Pancreas (tissue), 10 donors: ENCODE results near the gene ANTXR1. TPM values are rescaled to one million over a fixed set of nuclear protein-coding genes. Genes with fewer than 3 reads are reported as not detected.

ENCODE experiments used
- ATAC-seq, 4 donors: fragments of 200-7000 bp; cut with Tn5 transposase; one replicate each; pipeline versions ENCODE4 v1.8.0 to v1.9.1; 2020; ENCODE audit warnings: mild to moderate bottlenecking in 4 of 4, moderate library complexity in 4 of 4
- DNase-seq, 6 donors: peaks; one replicate each; pipeline ENCODE4 v3.0.0-alpha.2; 2020
- FAIRE-seq: peaks from 2 replicates; lab custom pipeline; 2012; peaks lifted over from hg19 to GRCh38; lab: Jason Lieb, UNC
- H3K27ac ChIP-seq, 4 donors: fragments of 200-600 bp; sonication (generic); 1 replicate in 3 of 4; 2 replicates in 1 of 4; pipeline versions ENCODE4 v1.5.0 to v1.8.0; 2020
- H3K27me3 ChIP-seq, 4 donors: fragments of 200-600 bp; one replicate each; pipeline ENCODE4 v1.8.0; 2021
- H3K36me3 ChIP-seq, 3 donors: fragments of 200-600 bp; sonication (generic) in 1 of 3; one replicate each; pipeline versions ENCODE4 v1.5.0 to v1.8.0; 2020 to 2021
- H3K4me1 ChIP-seq, 3 donors: fragments of 200-600 bp; one replicate each; pipeline ENCODE4 v1.8.0; 2021
- H3K4me3 ChIP-seq, 4 donors: fragments of 200-600 bp; sonication (generic) in 2 of 4; one replicate each; pipeline versions ENCODE4 v1.5.0 to v1.8.0; 2020 to 2021
- H3K9me3 ChIP-seq, 4 donors: fragments of 200-600 bp; one replicate each; pipeline ENCODE4 v1.8.0; 2021
- WGBS, 2 donors: extraction: QIAGEN DNeasy Blood & Tissue Kit; methylation state at CpG; one replicate each; pipeline ENCODE4 v1.1.7; 2013; 5-methylcytosine and 5-hydroxymethylcytosine counted together
- intact Hi-C, 3 donors: fragments of 100-400 bp; cut with DNase I; formaldehyde crosslinking; loops; one replicate each; pipeline versions ENCODE4 v1.11.1 to v1.14.2; 2022
- polyA plus RNA-seq, 2 donors: library from polyadenylated mRNA; stranded (reverse); fragments of 200-250 nt; gene quantifications; one replicate each; pipeline ENCODE4 v1.2.3, GENCODE V29; 2013
- total RNA-seq, 6 donors: library from RNA; stranded (reverse); fragmentation: NEBNext Ultra II Directional in 4 of 6; extraction: Animal tissue kit (Norgen Biotek cat#: 25700) in 4 of 6; gene quantifications; one replicate each; pipeline versions ENCODE4 v1.2.1 to v1.2.4, GENCODE V29; 2021 to 2023
- TF ChIP-seq, protein P1 (sequence below), 4 donors: fragments of 200-600 bp; sonication (generic) in 3 of 4; IDR thresholded peaks; one replicate each; pipeline versions ENCODE4 v1.5.0 to v1.8.0; 2021; ENCODE audit warnings: antibody characterized with exemption in 4 of 4
- donor health status: healthy with polysubstance abuse.
- donor health status: DM: no; HTN: no; CAD: no; lungs with moderate emphysema.
- donor health status: DM: no; HTN: no; CAD: no.
- donor health status: control.
- donor health status: control.
- donor health status: Bipolar disorder and iron deficiency.
- donor health status: DM: yes; HTN: yes; CAD: no.
- donor health status: DM: no; HTN: no; CAD: no.
- donor health status: DM: no; HTN: no; CAD: no.
- donor health status: DM: yes; HTN: yes; CAD: no.

The ANTXR1 gene
- total and polyA plus RNA-seq, 8 donors, result 1.7 to 23.4 (median 2.5) TPM

DNA sequence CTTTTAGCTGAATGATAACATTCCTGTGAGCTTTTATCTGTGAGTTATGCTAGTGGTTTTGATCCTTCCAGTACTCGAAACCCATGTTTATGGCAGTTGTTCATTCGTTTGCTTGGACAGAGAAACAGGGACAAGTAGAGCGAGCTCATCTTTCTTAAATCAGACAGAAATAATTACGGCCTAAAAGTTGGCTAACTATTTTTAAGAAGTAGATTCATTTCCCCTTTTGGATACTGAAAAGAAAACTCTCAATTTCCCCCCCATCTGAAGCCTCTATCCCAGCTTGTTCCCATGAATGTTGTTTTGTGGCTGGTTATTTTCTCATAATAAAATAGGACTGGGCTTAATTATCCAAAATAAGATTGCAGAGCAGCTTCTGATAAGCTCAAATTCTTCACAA is 67.1 kb downstream of the ANTXR1 start:
- TF ChIP-seq, protein P1, sequence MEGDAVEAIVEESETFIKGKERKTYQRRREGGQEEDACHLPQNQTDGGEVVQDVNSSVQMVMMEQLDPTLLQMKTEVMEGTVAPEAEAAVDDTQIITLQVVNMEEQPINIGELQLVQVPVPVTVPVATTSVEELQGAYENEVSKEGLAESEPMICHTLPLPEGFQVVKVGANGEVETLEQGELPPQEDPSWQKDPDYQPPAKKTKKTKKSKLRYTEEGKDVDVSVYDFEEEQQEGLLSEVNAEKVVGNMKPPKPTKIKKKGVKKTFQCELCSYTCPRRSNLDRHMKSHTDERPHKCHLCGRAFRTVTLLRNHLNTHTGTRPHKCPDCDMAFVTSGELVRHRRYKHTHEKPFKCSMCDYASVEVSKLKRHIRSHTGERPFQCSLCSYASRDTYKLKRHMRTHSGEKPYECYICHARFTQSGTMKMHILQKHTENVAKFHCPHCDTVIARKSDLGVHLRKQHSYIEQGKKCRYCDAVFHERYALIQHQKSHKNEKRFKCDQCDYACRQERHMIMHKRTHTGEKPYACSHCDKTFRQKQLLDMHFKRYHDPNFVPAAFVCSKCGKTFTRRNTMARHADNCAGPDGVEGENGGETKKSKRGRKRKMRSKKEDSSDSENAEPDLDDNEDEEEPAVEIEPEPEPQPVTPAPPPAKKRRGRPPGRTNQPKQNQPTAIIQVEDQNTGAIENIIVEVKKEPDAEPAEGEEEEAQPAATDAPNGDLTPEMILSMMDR (IDR thresholded peaks at IDR 0.05), result no peak
- Histone ChIP-seq H3K36me3 (no peaks in the 10 kb centered on the region), H3K9me3 (no peaks in the 10 kb centered on the region), H3K4me3 (no peak overlapping the region), H3K27ac (no peak overlapping the region), H3K27me3 (no peaks in the 10 kb centered on the region), H3K4me1 (peaks cover 0 to 18% (median 0%) of the 10 kb centered on the region in 3 donors)
- WGBS, 2 donors, result 81 to 83% methylated on average over 4 of the region's 4 CpGs
- ATAC-seq, result no peak
- intact Hi-C loops, result no loop called here
- no peak for FAIRE-seq
- DNase-seq, result no peak

DNA sequence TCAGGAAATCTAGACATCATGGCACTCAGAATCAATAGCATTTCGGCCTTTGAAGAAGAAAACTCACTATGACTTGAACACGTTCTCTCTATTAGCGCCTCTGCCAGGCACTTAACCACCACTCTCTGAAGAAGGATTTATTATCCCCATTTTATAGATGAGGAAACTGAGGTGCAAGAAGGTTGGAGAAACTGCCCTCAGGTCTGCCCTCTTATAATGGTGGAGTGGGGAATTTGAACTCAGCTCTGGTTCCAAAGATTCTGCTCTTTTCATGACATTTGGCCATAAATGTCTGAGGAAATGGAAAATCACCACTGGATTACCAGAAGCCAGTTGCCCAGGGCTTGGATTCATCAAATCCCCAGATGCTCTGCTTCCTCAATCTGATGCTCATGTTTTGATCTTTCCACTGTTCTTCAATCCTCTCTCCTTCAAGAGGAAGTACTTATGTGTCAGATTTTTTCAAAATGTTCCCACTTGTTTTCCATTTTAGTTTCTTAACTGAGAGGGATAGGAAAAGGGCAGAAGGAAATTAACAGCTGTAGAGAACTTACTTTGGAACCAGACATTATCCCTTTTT is 68.1 kb downstream of the ANTXR1 start:
- FAIRE-seq, result no peak
- intact Hi-C loops, result no loop called here
- no peak overlapping the region for H3K4me3 ChIP-seq

GRCh38 chr2:69081757-69082156 is 68.8 kb downstream of the ANTXR1 start:
- TF ChIP-seq, protein P1 (IDR thresholded peaks at IDR 0.05), result no peak
- intact Hi-C loops, result no loop called here
- FAIRE-seq (no peak), DNase-seq (no peak), ATAC-seq (no peak)
- no peak overlapping the region for H3K4me3 ChIP-seq
- no peaks in the 10 kb centered on the region for H3K9me3 ChIP-seq
- WGBS, 2 donors, result 67% methylated on average over 4 of the region's 4 CpGs
- no peaks in the 10 kb centered on the region for H3K36me3 ChIP-seq
- peak overlapping the region in 1 of 4 donors; percentile 38 for H3K27ac ChIP-seq
- peaks cover 0 to 21% (median 0%) of the 10 kb centered on the region in 3 donors for H3K4me1 ChIP-seq
- H3K27me3 ChIP-seq, result no peaks in the 10 kb centered on the region

More for the DNA sequence above, 68.1 kb downstream of the ANTXR1 start:
- DNase-seq (no peak), ATAC-seq (peak in 1 of 4 donors; percentile 16)
- Histone ChIP-seq H3K27me3 (no peaks in the 10 kb centered on the region), H3K9me3 (no peaks in the 10 kb centered on the region), H3K27ac (no peak overlapping the region), H3K4me1 (peaks cover 0 to 18% (median 0%) of the 10 kb centered on the region in 3 donors), H3K36me3 (no peaks in the 10 kb centered on the region)
- TF ChIP-seq, protein P1 (IDR thresholded peaks at IDR 0.05), result no peak
- WGBS, 2 donors, result 94 to 99% methylated on average over 3 of the region's 3 CpGs

DNA sequence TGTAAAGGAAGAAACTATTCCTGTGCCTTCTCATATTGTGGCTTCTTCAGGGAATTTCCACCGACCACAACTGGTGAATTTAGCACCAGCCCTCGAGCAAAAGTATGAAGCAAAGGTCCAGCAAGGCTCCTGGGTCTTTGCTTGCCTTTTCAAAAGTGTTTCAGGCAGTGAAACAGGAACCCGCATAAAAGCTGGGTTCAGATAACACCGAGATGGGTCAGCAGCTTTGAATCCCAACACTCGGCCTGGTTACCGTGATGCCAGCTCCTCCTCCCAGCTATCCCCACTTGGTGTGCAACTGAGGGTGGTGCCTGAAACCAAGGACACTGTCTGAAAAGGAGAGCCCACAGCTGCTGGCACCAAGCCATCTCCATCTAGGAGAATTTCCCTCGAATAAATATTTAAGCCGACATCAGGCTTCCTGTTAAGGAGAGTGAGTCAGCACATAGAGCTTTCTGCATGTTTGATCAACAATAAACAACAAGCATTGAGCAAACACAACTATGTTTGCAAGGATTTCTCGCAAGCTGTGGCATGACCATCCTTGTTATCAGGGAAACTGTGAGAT is 69.5 kb downstream of the ANTXR1 start:
- TF ChIP-seq, protein P1 (IDR thresholded peaks at IDR 0.05), result no peak
- no peaks in the 10 kb centered on the region for H3K27me3 ChIP-seq
- H3K4me1 ChIP-seq, result peaks cover 0 to 21% (median 0%) of the 10 kb centered on the region in 3 donors
- peak in 5 of 6 donors; percentile 9 to 68 (median 41) for DNase-seq
- H3K27ac ChIP-seq, result peak overlapping the region in 2 of 4 donors; percentile 9 to 38
- no peak for FAIRE-seq
- intact Hi-C loops, result no loop called here
- no peak overlapping the region for H3K4me3 ChIP-seq
- WGBS, 2 donors, result 35 to 44% methylated on average over 9 of the region's 9 CpGs
- ATAC-seq, result peak; percentile 28 to 82 (median 57)
- H3K9me3 ChIP-seq, result no peaks in the 10 kb centered on the region
- no peaks in the 10 kb centered on the region for H3K36me3 ChIP-seq

- H3K9me3 ChIP-seq, result no peaks in the 10 kb centered on the region
- intact Hi-C loops, result no loop called here
- peak in 3 of 6 donors; percentile 11 to 39 (median 32) for DNase-seq
These were observed 70.3 kb downstream of the ANTXR1 start for GRCh38 chr2:69083235-69083748.

More at GRCh38 chr2:69083235-69083748, 70.3 kb downstream of the ANTXR1 start:
- ATAC-seq (peak; percentile 55 to 74 (median 71)), FAIRE-seq (no peak)
- H3K27ac ChIP-seq, result peak overlapping the region in 2 of 4 donors; percentile 9 to 38
- no peaks in the 10 kb centered on the region for H3K27me3 ChIP-seq
- H3K4me3 ChIP-seq, result no peak overlapping the region
- peaks cover 0 to 21% (median 0%) of the 10 kb centered on the region in 3 donors for H3K4me1 ChIP-seq
- H3K36me3 ChIP-seq, result no peaks in the 10 kb centered on the region
- WGBS, 2 donors, result 75 to 82% methylated on average over 2 of the region's 2 CpGs
- TF ChIP-seq, protein P1 (IDR thresholded peaks at IDR 0.05), result no peak
